Breast epithelium (tissue), 4 donors: ENCODE data around the gene SMURF1. TPM values are rescaled to one million over a fixed set of nuclear protein-coding genes. Genes with fewer than 3 reads are reported as not detected.

Experiments
- DNase-seq, 2 donors: peaks; one replicate each; pipeline ENCODE4 v3.0.0-alpha.2; 2019; ENCODE audit warnings: low spot score in 2 of 2
- H3K27ac ChIP-seq, 2 donors: fragments of 200-600 bp; sonication (generic) in 1 of 2; one replicate each; pipeline ENCODE4 v1.5.1; 2016 to 2019; ENCODE audit warnings: mild to moderate bottlenecking in 1 of 2
- H3K27me3 ChIP-seq, 2 donors: fragments of 200-600 bp; sonication (generic) in 1 of 2; one replicate each; pipeline versions ENCODE4 v1.5.1 to v1.6.0; 2017 to 2019; ENCODE audit warnings: control low read depth in 1 of 2, mild to moderate bottlenecking in 1 of 2
- H3K36me3 ChIP-seq: fragments of 200-600 bp; one replicate; pipeline ENCODE4 v1.5.1; 2019
- H3K4me1 ChIP-seq, 2 donors: fragments of 200-600 bp; sonication (generic); one replicate each; pipeline ENCODE4 v1.5.1; 2016 to 2019; ENCODE audit warnings: control low read depth in 1 of 2
- H3K4me3 ChIP-seq, 3 donors: fragments of 200-600 bp; sonication (generic); 1 replicate in 2 of 3; 2 replicates in 1 of 3; pipeline ENCODE4 v1.5.1; 2016 to 2019; ENCODE audit warnings: mild to moderate bottlenecking in 3 of 3, moderate library complexity in 2 of 3
- H3K9me3 ChIP-seq, 2 donors: fragments of 200-600 bp; sonication (generic) in 1 of 2; one replicate each; pipeline ENCODE4 v1.5.1; 2016 to 2019; ENCODE audit warnings: control low read depth in 1 of 2
- CTCF ChIP-seq, 3 donors: fragments of 450-650 bp; IDR thresholded peaks; one replicate each; pipeline ENCODE4 v1.5.1; 2016 to 2017; ENCODE audit warnings: antibody characterized with exemption in 3 of 3, mild to moderate bottlenecking in 3 of 3, moderate library complexity in 3 of 3
- POLR2A ChIP-seq: fragments of 450-650 bp; IDR thresholded peaks from one replicate; pipeline ENCODE4 v1.6.1; 2016; ENCODE audit warnings: antibody characterized with exemption, mild to moderate bottlenecking, moderate library complexity
- POLR2AphosphoS5 ChIP-seq, 3 donors: sonication (generic); formaldehyde crosslinking; IDR thresholded peaks; one replicate each; pipeline ENCODE4 v1.6.1; 2017; ENCODE audit warnings: antibody characterized with exemption in 3 of 3
- intact Hi-C: fragments of 100-400 bp; cut with DNase I; formaldehyde crosslinking; loops from one replicate; pipeline ENCODE4 v1.15.1; 2023; ENCODE audit warnings: low total_unique reads
- total RNA-seq, 3 donors: library from RNA; depleted of rRNA; stranded (reverse); fragments of >200 nt; gene quantifications; one replicate each; pipeline ENCODE4 v1.1.0, GENCODE V29; 2016

SMURF1 gene
- total RNA-seq, 3 donors from 2014 or later = 20.2 to 28.7 (median 25.9) TPM

GRCh38 chr7:99000196-99000903 is 143.6 kb downstream of the SMURF1 start:
- DNase-seq = peak in 1 of 2 donors; percentile 15
- intact Hi-C loops = no loop called here
- H3K27me3 ChIP-seq = no peaks in the 10 kb centered on the region
- no peak overlapping the region for H3K4me3 ChIP-seq
- no peak overlapping the region for H3K27ac ChIP-seq
- TF ChIP-seq CTCF (IDR thresholded peaks at IDR 0.05) = no peak
- no peak for TF ChIP-seq POLR2AphosphoS5 (IDR thresholded peaks at IDR 0.05)
- TF ChIP-seq POLR2A = no peak
- H3K9me3 ChIP-seq = no peaks in the 10 kb centered on the region
- H3K4me1 ChIP-seq = peaks cover 0 to 6% of the 10 kb centered on the region in 2 donors
- peaks cover 8% of the 10 kb centered on the region for H3K36me3 ChIP-seq

GRCh38 chr7:98998821-98999725 is 144.8 kb downstream of the SMURF1 start:
- H3K36me3 ChIP-seq = peaks cover 16% of the 10 kb centered on the region
- no peak overlapping the region for H3K27ac ChIP-seq
- no peak overlapping the region for H3K4me3 ChIP-seq
- TF ChIP-seq POLR2A = no peak
- peaks cover 0 to 6% of the 10 kb centered on the region in 2 donors for H3K4me1 ChIP-seq
- no peaks in the 10 kb centered on the region for H3K9me3 ChIP-seq
- intact Hi-C loops = no loop called here
- no peaks in the 10 kb centered on the region for H3K27me3 ChIP-seq
- peak in 1 of 2 donors; percentile 11 for DNase-seq

GRCh38 chr7:98997846-98998245 is 146.1 kb downstream of the SMURF1 start:
- intact Hi-C loops = no loop called here
- no peaks in the 10 kb centered on the region for H3K9me3 ChIP-seq
- peaks cover 0 to 6% of the 10 kb centered on the region in 2 donors for H3K4me1 ChIP-seq
- DNase-seq = no peak
- H3K36me3 ChIP-seq = peaks cover 28% of the 10 kb centered on the region
- no peaks in the 10 kb centered on the region for H3K27me3 ChIP-seq
- TF ChIP-seq POLR2AphosphoS5 (IDR thresholded peaks at IDR 0.05) (no peak), POLR2A (no peak), CTCF (IDR thresholded peaks at IDR 0.05) (no peak)
- H3K4me3 ChIP-seq = no peak overlapping the region
- no peak overlapping the region for H3K27ac ChIP-seq

GRCh38 chr7:98996150-98996552 is 147.8 kb downstream of the SMURF1 start:
- intact Hi-C loops = no loop called here
- peak in 1 of 2 donors; percentile 13 for DNase-seq
- Histone ChIP-seq H3K4me1 (peaks cover 0 to 4% of the 10 kb centered on the region in 2 donors), H3K4me3 (no peak overlapping the region), H3K27ac (no peak overlapping the region), H3K36me3 (peaks cover 28% of the 10 kb centered on the region), H3K27me3 (no peaks in the 10 kb centered on the region), H3K9me3 (no peaks in the 10 kb centered on the region)
- TF ChIP-seq CTCF (IDR thresholded peaks at IDR 0.05) (no peak), POLR2A (no peak), POLR2AphosphoS5 (IDR thresholded peaks at IDR 0.05) (no peak)

- Histone ChIP-seq H3K4me1 (no peaks in the 10 kb centered on the region), H3K9me3 (no peaks in the 10 kb centered on the region), H3K4me3 (no peak overlapping the region), H3K36me3 (peaks cover 28% of the 10 kb centered on the region), H3K27ac (no peak overlapping the region), H3K27me3 (no peaks in the 10 kb centered on the region)
- no peak for DNase-seq
- TF ChIP-seq POLR2AphosphoS5 (IDR thresholded peaks at IDR 0.05) (no peak), POLR2A (no peak), CTCF (IDR thresholded peaks at IDR 0.05) (no peak)
- intact Hi-C loops = no loop called here
Observed at GRCh38 chr7:98995523-98996149, 148.3 kb downstream of the SMURF1 start.
